Ishikawa (cell line): Measurements from ENCODE around the gene HSF5.

ENCODE experiments used
- CEBPB ChIP-seq: IDR thresholded peaks from 2 replicates; pipeline ENCODE4 v1.6.1; 2012
- CREB1 ChIP-seq: IDR thresholded peaks from 2 replicates; pipeline ENCODE4 v1.6.1; 2012; ENCODE audit warnings: low read depth
- EGR1 ChIP-seq: IDR thresholded peaks from 2 replicates; pipeline ENCODE4 v1.6.1; 2012
- EP300 ChIP-seq: IDR thresholded peaks from 2 replicates; pipeline ENCODE4 v1.6.1; 2012; ENCODE audit warnings: borderline replicate concordance
- FOXM1 ChIP-seq: IDR thresholded peaks from 2 replicates; pipeline ENCODE4 v1.6.1; 2012; ENCODE audit warnings: low read depth, borderline replicate concordance
- MAX ChIP-seq: IDR thresholded peaks from 2 replicates; pipeline ENCODE4 v1.6.1; 2012
- NFIC ChIP-seq: IDR thresholded peaks from 2 replicates; pipeline ENCODE4 v1.6.1; 2012
- RAD21 ChIP-seq: IDR thresholded peaks from 2 replicates; pipeline ENCODE4 v1.6.1; 2012; ENCODE audit warnings: low read depth
- REST ChIP-seq: IDR thresholded peaks from 2 replicates; pipeline ENCODE4 v1.6.1; 2012; ENCODE audit warnings: low read depth, mild to moderate bottlenecking
- TAF1 ChIP-seq: IDR thresholded peaks from 2 replicates; pipeline ENCODE4 v1.6.1; 2012; ENCODE audit warnings: low read depth, mild to moderate bottlenecking
- TCF12 ChIP-seq: IDR thresholded peaks from 2 replicates; pipeline ENCODE4 v1.6.1; 2012; ENCODE audit warnings: low read depth
- TEAD4 ChIP-seq: IDR thresholded peaks from 2 replicates; pipeline ENCODE4 v1.6.1; 2012
- USF1 ChIP-seq: IDR thresholded peaks from 2 replicates; pipeline ENCODE4 v1.6.1; 2012
- YY1 ChIP-seq: IDR thresholded peaks from 2 replicates; pipeline ENCODE4 v1.6.1; 2012; ENCODE audit warnings: low read depth
- ZBTB7A ChIP-seq: IDR thresholded peaks from 2 replicates; pipeline ENCODE4 v1.6.1; 2012; ENCODE audit warnings: low read depth

Gene HSF5

DNA sequence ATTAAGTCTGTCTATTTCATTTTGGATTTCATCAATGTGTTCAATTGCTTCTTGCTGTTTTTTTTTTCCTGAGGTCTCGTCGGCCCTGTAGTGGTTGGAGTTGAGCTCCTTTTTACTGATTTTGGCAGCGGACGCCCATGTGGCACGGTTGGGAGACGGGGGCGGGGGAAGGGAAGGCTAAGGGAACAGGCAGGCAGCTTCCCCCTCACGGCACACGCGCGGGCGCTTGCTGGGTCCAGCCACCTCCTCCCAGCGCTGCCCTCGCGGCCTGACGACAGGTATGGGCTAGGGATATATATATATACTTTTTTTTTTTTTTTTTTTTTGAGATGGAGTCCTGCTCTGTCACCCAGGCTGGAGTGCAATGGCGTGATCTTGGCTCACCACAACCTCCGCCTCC is 11.4 kb downstream of the HSF5 start:
- no peak for TF ChIP-seq TCF12
- TF ChIP-seq YY1: no peak
- no peak for TF ChIP-seq MAX
- no peak for TF ChIP-seq USF1
- TF ChIP-seq CREB1: no peak
- no peak for TF ChIP-seq RAD21
- TF ChIP-seq EGR1: no peak
- TF ChIP-seq FOXM1: no peak
- TF ChIP-seq NFIC: no peak
- TF ChIP-seq EP300: no peak
- no peak for TF ChIP-seq CEBPB
- no peak for TF ChIP-seq TAF1
- TF ChIP-seq ZBTB7A: no peak
- no peak for TF ChIP-seq REST

- TF ChIP-seq FOXM1: no peak
- TF ChIP-seq RAD21: no peak
- no peak for TF ChIP-seq ZBTB7A
- no peak for TF ChIP-seq EP300
- TF ChIP-seq NFIC: no peak
- no peak for TF ChIP-seq TCF12
- no peak for TF ChIP-seq CREB1
- no peak for TF ChIP-seq MAX
- TF ChIP-seq CEBPB: no peak
- TF ChIP-seq USF1: no peak
- no peak for TF ChIP-seq TAF1
- no peak for TF ChIP-seq REST
- no peak for TF ChIP-seq TEAD4
- no peak for TF ChIP-seq YY1
- TF ChIP-seq EGR1: no peak
Measured at GRCh38 chr17:58475985-58476384, 12.2 kb downstream of the HSF5 start.

DNA sequence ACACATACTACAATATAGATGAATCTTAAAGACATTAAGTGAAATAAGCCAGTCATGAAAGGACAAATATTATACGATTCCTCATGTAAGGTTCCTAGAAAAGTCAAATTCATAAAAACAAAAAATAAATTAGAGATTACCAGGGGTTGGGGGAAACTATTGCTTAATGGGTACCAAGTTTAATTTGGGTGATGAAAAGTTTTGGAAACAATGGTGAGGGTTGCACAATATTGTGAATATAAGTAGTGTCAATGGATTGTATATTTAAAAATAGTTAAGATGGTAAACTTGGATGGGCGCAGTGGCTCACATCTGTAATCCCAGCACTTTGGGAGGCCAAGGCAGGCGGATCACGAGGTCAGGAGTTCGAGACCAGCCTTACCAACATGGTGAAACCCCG is 17.9 kb downstream of the HSF5 start:
- TF ChIP-seq MAX: no peak
- TF ChIP-seq ZBTB7A: no peak
- no peak for TF ChIP-seq TAF1
- TF ChIP-seq TCF12: no peak
- TF ChIP-seq EP300: no peak
- TF ChIP-seq TEAD4: no peak
- no peak for TF ChIP-seq NFIC
- no peak for TF ChIP-seq CEBPB
- TF ChIP-seq EGR1: no peak
- TF ChIP-seq FOXM1: no peak
- no peak for TF ChIP-seq USF1
- no peak for TF ChIP-seq YY1
- TF ChIP-seq REST: no peak
- no peak for TF ChIP-seq CREB1
- TF ChIP-seq RAD21: no peak

DNA sequence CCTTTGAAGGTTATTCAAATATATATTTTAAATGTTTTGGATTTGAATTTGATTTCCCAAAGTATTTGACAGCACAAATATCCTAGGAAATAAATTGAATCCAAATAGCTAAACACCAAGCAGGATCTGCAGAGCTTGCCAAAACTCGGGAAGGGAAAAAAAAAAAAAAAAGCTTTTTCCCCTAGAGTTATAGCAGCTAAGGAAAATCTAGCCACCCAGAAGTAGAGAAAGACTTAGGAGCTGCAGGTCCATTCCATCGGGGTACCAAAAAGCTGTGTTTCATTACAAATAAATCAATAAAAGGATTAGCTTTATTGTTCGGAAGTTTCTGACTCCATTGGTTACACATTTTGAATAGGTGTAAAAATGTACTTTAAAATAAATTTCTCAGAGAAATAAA is 19.3 kb downstream of the HSF5 start:
- TF ChIP-seq CEBPB: no peak
- no peak for TF ChIP-seq NFIC
- TF ChIP-seq CREB1: no peak
- TF ChIP-seq EGR1: no peak
- TF ChIP-seq TAF1: no peak
- no peak for TF ChIP-seq REST
- no peak for TF ChIP-seq USF1
- TF ChIP-seq YY1: no peak
- TF ChIP-seq EP300: no peak
- no peak for TF ChIP-seq FOXM1
- TF ChIP-seq ZBTB7A: no peak
